CD4-positive, alpha-beta T cell treated with Interleukin-21 for 1 hour (primary cell): ENCODE measurements around the gene FGF2.

ENCODE experiments used
- DNase-seq: peaks from one replicate; pipeline ENCODE4 v3.0.0-alpha.2; 2020

Gene FGF2

GRCh38 chr4:122945136-122945535 lies 118.5 kb downstream of the FGF2 start:
- DNase-seq = peak; percentile 61

GRCh38 chr4:122946142-122946541 lies 119.5 kb downstream of the FGF2 start:
- DNase-seq = no peak
